Suprapubic skin (tissue), 3 donors: Measurements from ENCODE around the gene NSFL1C.

Experiments
- CTCF ChIP-seq, 2 donors: fragments of 200-600 bp in 1 of 2; fragments of 450-650 bp in 1 of 2; sonication (generic) in 1 of 2; IDR thresholded peaks; one replicate each; pipeline ENCODE4 v1.5.1; 2016 to 2019; ENCODE audit warnings: antibody characterized with exemption in 2 of 2, mild to moderate bottlenecking in 1 of 2, moderate library complexity in 1 of 2
- POLR2A ChIP-seq, 2 donors: fragments of 450-650 bp; IDR thresholded peaks; one replicate each; pipeline ENCODE4 v1.6.1; 2017; ENCODE audit warnings: antibody characterized with exemption in 2 of 2, mild to moderate bottlenecking in 2 of 2, moderate library complexity in 2 of 2

GRCh38 chr20:1394686-1395085 lies 72.0 kb downstream of the NSFL1C start:
- TF ChIP-seq CTCF (IDR thresholded peaks at IDR 0.05), result no peak
- no peak for TF ChIP-seq POLR2A (IDR thresholded peaks at IDR 0.05)
